KMS-11 (cell line): ENCODE measurements around the gene RAB11FIP4.

Experiments used
- H2AFZ ChIP-seq: fragments of 200-600 bp; sonication (generic); 2 replicates; pipeline ENCODE4 v1.6.1; 2016; ENCODE audit warnings: antibody characterized with exemption, mixed run types, low read depth
- H3K27ac ChIP-seq: fragments of 200-600 bp; sonication (generic); 2 replicates; pipeline ENCODE4 v1.6.1; 2016; ENCODE audit warnings: mild to moderate bottlenecking, mixed run types
- H3K27me3 ChIP-seq: fragments of 200-600 bp; sonication (generic); 2 replicates; pipeline ENCODE4 v1.6.1; 2017; ENCODE audit warnings: mild to moderate bottlenecking, low read depth, mixed run types, moderate library complexity; ENCODE audit not compliant: insufficient read depth
- H3K36me3 ChIP-seq: fragments of 200-600 bp; sonication (generic); 2 replicates; pipeline ENCODE4 v1.6.1; 2017; ENCODE audit warnings: mild to moderate bottlenecking, mixed run types; ENCODE audit not compliant: insufficient read depth
- H3K4me1 ChIP-seq: fragments of 200-600 bp; sonication (generic); 2 replicates; pipeline ENCODE4 v1.6.1; 2016; ENCODE audit warnings: mild to moderate bottlenecking, low read depth, mixed run types; ENCODE audit not compliant: poor library complexity, severe bottlenecking
- H3K4me2 ChIP-seq: fragments of 200-600 bp; sonication (generic); 2 replicates; pipeline ENCODE4 v1.7.0; 2016; ENCODE audit warnings: mild to moderate bottlenecking, mixed run types
- H3K4me3 ChIP-seq: fragments of 200-600 bp; sonication (generic); IDR thresholded peaks from 2 replicates; pipeline ENCODE4 v1.6.1; 2017; ENCODE audit warnings: low read depth, low read length, mixed read lengths; ENCODE audit not compliant: insufficient read depth
- H3K79me2 ChIP-seq: fragments of 200-600 bp; sonication (generic); 2 replicates; pipeline ENCODE4 v1.6.1; 2016; ENCODE audit warnings: low read depth, mixed run types; ENCODE audit not compliant: insufficient read depth
- H3K9ac ChIP-seq: fragments of 200-600 bp; sonication (generic); 2 replicates; pipeline ENCODE4 v1.6.1; 2016; ENCODE audit warnings: mild to moderate bottlenecking, mixed run types
- H4K20me1 ChIP-seq: fragments of 200-600 bp; sonication (generic); 2 replicates; pipeline ENCODE4 v1.6.1; 2016; ENCODE audit warnings: mild to moderate bottlenecking, mixed run types; ENCODE audit not compliant: insufficient read depth
- CTCF ChIP-seq: fragments of 200-600 bp; sonication (generic); conservative IDR thresholded peaks from 2 replicates; pipeline ENCODE4 v1.6.1; 2017; ENCODE audit warnings: low read depth, mild to moderate bottlenecking, antibody characterized with exemption, low read length, moderate library complexity, mixed read lengths

RAB11FIP4 gene

GRCh38 chr17:31427684-31428083 lies 36.2 kb downstream of the RAB11FIP4 start:
- no peak for TF ChIP-seq CTCF
- Histone ChIP-seq H3K79me2 (no peaks in the 10 kb centered on the region), H3K4me2 (no peak overlapping the region), H2AFZ (no peak overlapping the region), H3K27ac (no peak overlapping the region), H3K36me3 (no peaks in the 10 kb centered on the region), H4K20me1 (no peaks in the 10 kb centered on the region), H3K4me1 (no peaks in the 10 kb centered on the region), H3K9ac (no peak overlapping the region), H3K4me3 (no peak overlapping the region), H3K27me3 (no peaks in the 10 kb centered on the region)

- Histone ChIP-seq H3K4me3 (no peak overlapping the region), H3K4me2 (no peak overlapping the region), H3K27ac (no peak overlapping the region), H4K20me1 (no peaks in the 10 kb centered on the region), H3K36me3 (no peaks in the 10 kb centered on the region), H3K79me2 (no peaks in the 10 kb centered on the region), H3K27me3 (no peaks in the 10 kb centered on the region), H3K4me1 (no peaks in the 10 kb centered on the region), H2AFZ (no peak overlapping the region), H3K9ac (no peak overlapping the region)
- no peak for TF ChIP-seq CTCF
These were observed 36.6 kb downstream of the RAB11FIP4 start for GRCh38 chr17:31428111-31428510.

- Histone ChIP-seq H3K79me2 (no peaks in the 10 kb centered on the region), H3K9ac (no peak overlapping the region), H3K27ac (no peak overlapping the region), H2AFZ (no peak overlapping the region), H3K27me3 (no peaks in the 10 kb centered on the region), H3K4me3 (no peak overlapping the region), H3K4me1 (no peaks in the 10 kb centered on the region), H3K36me3 (no peaks in the 10 kb centered on the region), H4K20me1 (no peaks in the 10 kb centered on the region), H3K4me2 (no peak overlapping the region)
- TF ChIP-seq CTCF: no peak
These were observed 37.0 kb downstream of the RAB11FIP4 start for GRCh38 chr17:31428512-31428911.

- Histone ChIP-seq H2AFZ (no peak overlapping the region), H3K4me3 (no peak overlapping the region), H3K4me2 (no peak overlapping the region)
These were observed 39.8 kb downstream of the RAB11FIP4 start for GRCh38 chr17:31431098-31431851.

More at GRCh38 chr17:31431098-31431851, 39.8 kb downstream of the RAB11FIP4 start:
- H3K4me1 ChIP-seq: no peaks in the 10 kb centered on the region
- H3K36me3 ChIP-seq: no peaks in the 10 kb centered on the region
- no peaks in the 10 kb centered on the region for H4K20me1 ChIP-seq
- no peaks in the 10 kb centered on the region for H3K27me3 ChIP-seq
- H3K27ac ChIP-seq: no peak overlapping the region
- H3K9ac ChIP-seq: no peak overlapping the region
- H3K79me2 ChIP-seq: no peaks in the 10 kb centered on the region
- TF ChIP-seq CTCF: no peak
